Spinal cord (tissue), 10 donors: ENCODE measurements around the gene ADAMTS12. TPM values are rescaled to one million over a fixed set of nuclear protein-coding genes. Genes with fewer than 3 reads are reported as not detected.
"Not testable (repeated sequence)": the region's sequence is repeated elsewhere in the genome, so short reads cannot be mapped to it uniquely, and the experiment has no call there.

Experiments used
- DNase-seq, 6 donors: peaks; one replicate each; pipeline versions ENCODE4 v3.0.0 to v3.0.0-alpha.2; 2013 to 2015; ENCODE audit warnings: low spot score in 6 of 6, low read depth in 4 of 6
- H3K27ac ChIP-seq: one replicate; pipeline ENCODE4 v1.5.1; 2013; ENCODE audit warnings: low read depth, low read length, control low read depth
- H3K27me3 ChIP-seq: one replicate; pipeline ENCODE4 v1.6.1; 2013; ENCODE audit warnings: low read length; ENCODE audit not compliant: control insufficient read depth, insufficient read depth
- H3K36me3 ChIP-seq: one replicate; pipeline ENCODE4 v1.6.1; 2013; ENCODE audit warnings: low read length; ENCODE audit not compliant: control insufficient read depth, insufficient read depth
- H3K4me1 ChIP-seq: one replicate; pipeline ENCODE4 v1.6.1; 2013; ENCODE audit warnings: low read length; ENCODE audit not compliant: control insufficient read depth, insufficient read depth
- H3K4me3 ChIP-seq: one replicate; pipeline ENCODE4 v1.5.1; 2013; ENCODE audit warnings: low read depth, low read length, control low read depth
- H3K9me3 ChIP-seq: one replicate; pipeline ENCODE4 v1.6.1; 2013; ENCODE audit warnings: low read length; ENCODE audit not compliant: control insufficient read depth, insufficient read depth
- WGBS: methylation state at CpG from one replicate; pipeline ENCODE4 v1.1.5; 2013; ENCODE audit warnings: missing lambda C conversion rate; ENCODE audit not compliant: insufficient coverage; 5-methylcytosine and 5-hydroxymethylcytosine counted together
- polyA plus RNA-seq, 2 donors: library from polyadenylated mRNA; unstranded; fragments of 120-200 nt; gene quantifications; one replicate each; pipeline ENCODE4 v1.2.1, GENCODE V29; 2013; ENCODE audit not compliant: insufficient read length in 2 of 2
- total RNA-seq, 2 donors: library from RNA; depleted of rRNA in 1 of 2; stranded (reverse); fragments of 120-200 nt in 1 of 2; fragments of >200 nt in 1 of 2; gene quantifications; one replicate each; pipeline versions ENCODE4 v1.2.3 to v1.2.4, GENCODE V29; 2013 to 2014
- donor health status: healthy.

Gene ADAMTS12
- total and polyA plus RNA-seq, 4 donors: 8.1 to 44.5 (median 13.5) TPM

DNA sequence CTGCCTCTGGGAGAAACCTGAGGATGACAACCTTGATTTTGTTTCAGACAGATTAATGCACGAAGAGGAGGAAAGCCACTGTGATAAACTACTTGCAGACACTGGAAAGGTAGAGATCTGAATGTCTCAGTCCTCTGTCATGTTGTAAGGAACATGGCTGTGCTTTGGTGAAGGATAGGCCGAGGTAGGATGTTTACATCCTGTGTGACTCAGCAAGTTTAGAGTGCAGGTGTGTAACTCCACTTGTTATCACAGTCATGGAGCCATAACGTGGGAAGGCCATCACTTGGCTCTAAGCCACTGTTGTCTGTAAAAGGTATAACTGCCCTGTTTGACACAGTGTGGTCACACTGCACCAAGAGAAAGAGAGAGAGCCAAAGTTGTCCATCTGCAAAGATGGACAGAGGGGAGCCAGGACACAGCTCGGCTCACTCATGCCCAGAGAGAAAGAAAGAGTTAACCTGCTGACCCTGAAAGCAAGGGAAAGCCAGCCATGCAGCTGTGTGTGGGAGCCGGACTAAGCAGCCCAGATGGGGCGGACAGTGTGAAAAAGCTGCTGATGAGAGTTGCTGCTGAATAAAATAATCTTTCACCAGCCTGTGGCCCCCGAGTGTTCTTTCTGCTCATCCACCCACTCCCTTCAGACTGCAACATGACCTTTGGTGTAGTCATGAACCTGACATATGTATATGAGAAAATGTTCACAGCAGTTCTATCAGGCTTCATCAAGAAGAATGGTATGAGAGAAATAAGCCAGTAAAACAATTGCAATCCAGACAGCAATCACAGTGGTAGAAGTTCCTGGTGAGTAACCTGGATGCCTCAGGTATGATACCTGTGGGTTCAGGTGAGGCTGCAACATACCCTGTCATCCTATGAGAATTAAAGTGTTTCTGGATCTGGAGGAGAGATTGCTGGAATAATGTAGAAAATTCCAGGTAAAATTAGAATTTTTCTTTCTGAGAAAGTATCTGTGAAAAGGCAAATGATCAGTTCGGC is 335.2 kb downstream of the ADAMTS12 start:
- Histone ChIP-seq H3K36me3 (no peaks in the 10 kb centered on the region), H3K27me3 (no peaks in the 10 kb centered on the region), H3K27ac (no peak overlapping the region), H3K4me3 (no peak overlapping the region), H3K9me3 (no peaks in the 10 kb centered on the region), H3K4me1 (no peaks in the 10 kb centered on the region)
- 83% methylated on average over 6 of the region's 8 CpGs for WGBS
- no peak for DNase-seq

DNA sequence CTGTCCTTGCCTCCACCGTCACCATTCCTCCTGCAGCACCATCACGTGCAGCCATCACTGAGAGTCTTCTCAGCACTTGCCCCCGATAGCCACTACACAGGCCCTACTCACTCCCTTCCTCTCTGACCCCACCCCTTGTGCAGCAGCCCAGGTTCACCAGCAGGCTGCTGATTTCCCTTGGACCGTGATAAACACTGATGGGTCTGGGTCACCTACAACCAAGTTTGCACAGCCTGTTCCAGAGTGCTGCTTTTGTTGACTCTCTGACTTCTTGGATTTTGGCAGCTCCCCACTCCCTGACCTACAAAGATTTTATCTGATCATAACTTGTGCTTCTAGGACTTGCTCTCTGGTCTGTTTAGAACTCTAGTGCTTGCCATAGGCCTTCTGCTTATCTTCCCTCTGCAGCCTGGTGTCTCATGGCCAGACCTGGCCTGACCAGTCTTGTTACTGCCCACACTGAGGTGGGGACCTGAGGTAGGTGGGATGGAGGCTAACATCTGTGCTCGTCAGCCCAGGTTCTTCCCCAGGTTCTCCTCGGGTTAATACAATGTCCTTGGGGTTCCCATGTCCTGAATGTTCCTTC is 341.7 kb downstream of the ADAMTS12 start:
- Histone ChIP-seq H3K27ac (no peak overlapping the region), H3K27me3 (no peaks in the 10 kb centered on the region), H3K9me3 (no peaks in the 10 kb centered on the region), H3K4me3 (no peak overlapping the region), H3K4me1 (no peaks in the 10 kb centered on the region), H3K36me3 (no peaks in the 10 kb centered on the region)
- WGBS: 89% methylated on average over 4 of the region's 6 CpGs
- no peak for DNase-seq

DNA sequence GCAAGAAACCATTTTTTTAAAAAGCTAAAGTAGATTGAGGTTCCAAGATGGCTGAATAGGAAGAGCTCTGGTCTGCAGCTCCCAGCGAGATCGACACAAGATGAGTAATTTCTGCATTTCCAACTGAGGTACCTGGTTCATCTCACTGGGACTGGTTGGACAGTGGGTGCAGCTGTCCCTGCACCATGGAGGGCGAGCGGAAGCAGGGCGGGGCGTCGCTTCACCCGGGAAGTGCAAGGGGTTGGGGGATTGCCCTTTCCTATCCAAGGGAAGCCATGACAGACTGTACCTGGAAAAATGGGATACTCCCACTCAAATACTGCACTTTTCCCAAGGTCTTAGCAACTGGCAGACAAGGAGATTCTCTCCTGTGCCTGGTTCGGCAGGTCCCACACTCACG is 352.0 kb downstream of the ADAMTS12 start:
- H3K27ac ChIP-seq, H3K4me3 ChIP-seq, H3K9me3 ChIP-seq, H3K27me3 ChIP-seq, H3K36me3 ChIP-seq, DNase-seq, H3K4me1 ChIP-seq: not testable (repeated sequence)
- 93% methylated on average over 3 of the region's 10 CpGs for WGBS

DNA sequence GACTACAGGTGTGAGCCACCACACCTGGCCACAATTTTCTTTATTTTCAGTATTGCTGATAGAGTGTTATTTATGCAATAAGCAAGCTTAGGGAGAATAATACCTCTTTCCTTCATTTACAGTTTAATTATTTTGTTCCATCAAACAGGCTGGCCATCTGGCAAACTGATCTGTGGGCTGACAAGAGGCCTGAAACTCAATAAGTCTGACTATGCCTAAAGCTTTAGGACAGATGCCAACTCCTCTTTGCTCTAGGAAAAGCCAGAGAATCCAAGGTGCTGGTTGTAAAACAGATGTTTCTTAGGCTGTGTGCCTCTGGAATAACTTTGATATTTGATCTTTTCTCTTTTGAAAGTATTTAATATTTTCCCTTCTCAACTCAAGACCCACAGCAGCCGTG is 352.6 kb downstream of the ADAMTS12 start:
- no peaks in the 10 kb centered on the region for H3K36me3 ChIP-seq
- H3K9me3 ChIP-seq: no peaks in the 10 kb centered on the region
- no peaks in the 10 kb centered on the region for H3K27me3 ChIP-seq
- DNase-seq: no peak
- WGBS: no CpG with 5 or more reads among the region's 1 CpG
- H3K4me1 ChIP-seq: no peaks in the 10 kb centered on the region
- H3K4me3 ChIP-seq: no peak overlapping the region
- H3K27ac ChIP-seq: no peak overlapping the region

DNA sequence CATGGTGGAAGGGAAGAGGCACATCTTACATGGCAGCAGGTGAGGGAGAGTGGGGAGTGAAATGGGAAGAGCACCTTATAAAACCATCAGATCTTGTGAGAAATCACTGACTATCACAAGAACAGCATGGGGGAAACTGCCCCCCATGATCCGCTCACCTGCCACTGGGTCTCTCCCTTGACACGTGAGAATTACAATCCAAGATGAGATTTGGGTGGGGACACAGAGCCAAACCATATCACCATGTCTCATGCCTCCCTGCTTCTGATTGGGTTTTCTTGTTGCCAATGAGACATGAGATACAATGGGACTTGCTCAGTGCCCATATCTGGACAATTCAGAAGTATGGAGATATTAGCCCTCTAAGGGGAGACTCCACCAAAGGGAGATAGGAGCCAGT is 353.6 kb downstream of the ADAMTS12 start:
- 100% methylated on average over 2 of the region's 2 CpGs for WGBS
- Histone ChIP-seq H3K27ac (no peak overlapping the region), H3K4me3 (no peak overlapping the region), H3K36me3 (no peaks in the 10 kb centered on the region), H3K4me1 (no peaks in the 10 kb centered on the region), H3K27me3 (no peaks in the 10 kb centered on the region), H3K9me3 (no peaks in the 10 kb centered on the region)
- DNase-seq: no peak

DNA sequence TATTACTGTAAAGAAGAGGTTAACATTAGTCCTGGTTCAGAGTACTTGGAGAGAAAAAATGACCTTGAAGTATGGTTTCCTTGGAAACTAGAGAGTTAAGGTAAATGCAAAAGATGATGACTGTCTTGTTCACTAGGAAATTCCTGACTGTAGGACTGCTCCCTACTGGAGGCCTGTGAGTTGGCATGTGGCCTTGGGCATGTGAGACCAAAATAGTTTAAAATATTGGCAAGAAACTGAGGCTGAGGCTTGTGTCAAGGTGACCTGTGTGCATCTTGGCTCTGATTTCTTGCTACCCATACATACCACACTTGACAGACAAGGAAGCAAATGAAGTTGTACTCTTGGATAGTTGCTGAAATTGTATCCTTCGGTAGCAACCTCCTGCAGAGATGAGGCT is 354.6 kb downstream of the ADAMTS12 start:
- H3K36me3 ChIP-seq: no peaks in the 10 kb centered on the region
- no peaks in the 10 kb centered on the region for H3K4me1 ChIP-seq
- no peak for DNase-seq
- H3K4me3 ChIP-seq: no peak overlapping the region
- no peaks in the 10 kb centered on the region for H3K9me3 ChIP-seq
- H3K27ac ChIP-seq: no peak overlapping the region
- no peaks in the 10 kb centered on the region for H3K27me3 ChIP-seq
- WGBS: no CpG with 5 or more reads among the region's 1 CpG

DNA sequence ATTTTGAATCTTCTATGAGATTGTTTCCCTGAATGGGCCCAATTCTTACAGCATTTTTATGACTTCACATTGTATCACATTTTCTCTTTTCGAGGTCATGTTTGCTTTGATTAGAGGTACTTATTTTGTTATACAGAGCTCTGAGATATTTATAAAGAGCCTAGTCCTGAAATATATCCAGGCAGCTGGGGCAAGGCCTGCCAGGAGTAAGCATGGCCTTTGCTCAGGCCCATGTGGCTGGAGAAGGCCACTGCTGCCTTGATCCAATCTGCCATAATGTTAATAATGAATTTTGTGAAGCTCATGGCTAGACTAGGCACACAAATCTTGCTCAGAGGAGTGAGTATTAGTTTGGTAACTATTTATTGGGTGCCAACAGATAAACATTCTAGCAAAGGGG is 355.0 kb downstream of the ADAMTS12 start:
- H3K4me1 ChIP-seq: no peaks in the 10 kb centered on the region
- H3K9me3 ChIP-seq: no peaks in the 10 kb centered on the region
- H3K4me3 ChIP-seq: no peak overlapping the region
- no peaks in the 10 kb centered on the region for H3K27me3 ChIP-seq
- DNase-seq: no peak
- no CpG with 5 or more reads among the region's 1 CpG for WGBS
- H3K27ac ChIP-seq: no peak overlapping the region
- H3K36me3 ChIP-seq: no peaks in the 10 kb centered on the region

DNA sequence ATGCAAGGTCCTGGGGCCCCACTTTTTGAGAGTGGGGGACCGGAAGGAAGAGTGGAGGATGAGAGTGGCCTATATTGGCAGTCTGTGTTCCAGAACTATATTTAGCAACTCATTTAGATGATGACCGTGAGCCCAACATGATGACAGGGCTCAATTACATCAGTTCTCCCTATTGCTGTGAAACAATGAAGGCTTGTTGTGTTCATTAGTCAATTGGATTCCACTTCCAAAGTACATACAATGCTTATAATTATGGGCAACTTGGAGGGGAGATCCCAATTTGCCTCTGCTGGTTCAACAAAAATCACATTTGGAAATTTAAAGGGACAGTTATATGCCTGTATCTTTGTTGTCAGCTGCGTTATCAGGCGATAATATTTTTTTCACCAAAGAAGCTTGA is 360.0 kb downstream of the ADAMTS12 start:
- Histone ChIP-seq H3K4me1 (peaks cover 3% of the 10 kb centered on the region), H3K27ac (no peak overlapping the region), H3K9me3 (no peaks in the 10 kb centered on the region), H3K4me3 (no peak overlapping the region), H3K36me3 (no peaks in the 10 kb centered on the region), H3K27me3 (no peaks in the 10 kb centered on the region)
- WGBS: no CpG with 5 or more reads among the region's 4 CpGs
- DNase-seq: no peak

DNA sequence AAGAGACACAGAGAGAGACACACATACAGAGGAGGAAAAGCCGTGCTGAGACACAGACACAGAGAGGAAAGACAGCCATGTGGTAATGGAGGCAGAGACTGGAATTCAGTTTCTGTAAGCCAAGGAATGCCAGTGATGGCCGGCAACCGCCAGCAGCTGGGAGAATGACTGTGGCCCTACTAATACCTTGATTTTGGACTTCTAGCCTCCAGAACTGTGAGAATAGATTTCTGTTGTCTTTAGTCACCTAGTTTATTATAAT is 360.8 kb downstream of the ADAMTS12 start:
- DNase-seq: no peak
- WGBS: 91% methylated on average over 2 of the region's 3 CpGs
- Histone ChIP-seq H3K4me1 (peaks cover 3% of the 10 kb centered on the region), H3K4me3 (no peak overlapping the region), H3K36me3 (no peaks in the 10 kb centered on the region), H3K27me3 (no peaks in the 10 kb centered on the region), H3K9me3 (no peaks in the 10 kb centered on the region), H3K27ac (no peak overlapping the region)
